Nephron (organoid): Measurements from ENCODE around the gene SESN1.
"Not testable (repeated sequence)": the region's sequence is repeated elsewhere in the genome, so short reads cannot be mapped to it uniquely, and the experiment has no call there.

Experiments used
- H3K27ac Mint-ChIP-seq, 3 experiments: 2 replicates each; pipeline ENCODE4 v1.8.0; 2020; ENCODE audit warnings: mixed read lengths in 3 of 3, mild to moderate bottlenecking in 2 of 3, moderate library complexity in 1 of 3
- H3K27me3 Mint-ChIP-seq: 2 replicates; pipeline ENCODE4 v1.8.0; 2021; ENCODE audit warnings: low read depth, mild to moderate bottlenecking, moderate library complexity, mixed read lengths
- H3K36me3 Mint-ChIP-seq: 2 replicates; pipeline ENCODE4 v1.8.0; 2020; ENCODE audit warnings: low read depth, mixed read lengths
- H3K4me1 Mint-ChIP-seq: 2 replicates; pipeline ENCODE4 v1.8.0; 2020; ENCODE audit warnings: mixed read lengths
- H3K4me3 Mint-ChIP-seq, 3 experiments: 2 replicates each; pipeline ENCODE4 v1.8.0; 2020; ENCODE audit warnings: mild to moderate bottlenecking in 3 of 3, mixed read lengths in 3 of 3, moderate library complexity in 2 of 3
- H3K9me3 Mint-ChIP-seq: 2 replicates; pipeline ENCODE4 v1.8.0; 2020; ENCODE audit warnings: mixed read lengths
- CTCF ChIP-seq, 3 experiments: fragments of 200-600 bp; sonication (generic); IDR thresholded peaks; one replicate each; pipeline ENCODE4 v1.5.0; 2021; ENCODE audit warnings: antibody characterized with exemption in 3 of 3; ENCODE audit not compliant: unreplicated experiment in 3 of 3

SESN1 gene

GRCh38 chr6:109125504-109125903 is 30.9 kb upstream of the SESN1 start:
- TF ChIP-seq CTCF (IDR thresholded peaks at IDR 0.05; ENCODE audit: unreplicated experiment in 3 of 3): no peak
- Mint-ChIP-seq H3K9me3 (no peaks in the 10 kb centered on the region), H3K36me3 (peaks cover 9% of the 10 kb centered on the region), H3K4me3 (no peak overlapping the region), H3K27ac (no peak overlapping the region), H3K4me1 (peaks cover 18% of the 10 kb centered on the region), H3K27me3 (no peaks in the 10 kb centered on the region)

- H3K4me1 Mint-ChIP-seq: peaks cover 30% of the 10 kb centered on the region
- TF ChIP-seq CTCF (IDR thresholded peaks at IDR 0.05; ENCODE audit: unreplicated experiment in 3 of 3): no peak
- no peak overlapping the region for H3K27ac Mint-ChIP-seq
- H3K27me3 Mint-ChIP-seq: no peaks in the 10 kb centered on the region
- no peaks in the 10 kb centered on the region for H3K9me3 Mint-ChIP-seq
- H3K36me3 Mint-ChIP-seq: peaks cover 4% of the 10 kb centered on the region
- H3K4me3 Mint-ChIP-seq: no peak overlapping the region
Measured at GRCh38 chr6:109124219-109124618, 29.6 kb upstream of the SESN1 start.

- no peak for TF ChIP-seq CTCF (IDR thresholded peaks at IDR 0.05; ENCODE audit: unreplicated experiment in 3 of 3)
- no peaks in the 10 kb centered on the region for H3K27me3 Mint-ChIP-seq
- no peaks in the 10 kb centered on the region for H3K36me3 Mint-ChIP-seq
- no peak overlapping the region for H3K4me3 Mint-ChIP-seq
- peaks cover 51% of the 10 kb centered on the region for H3K4me1 Mint-ChIP-seq
- peak overlapping the region; percentile 73 to 90 (median 77) for H3K27ac Mint-ChIP-seq
- no peaks in the 10 kb centered on the region for H3K9me3 Mint-ChIP-seq
Measured at GRCh38 chr6:109121411-109121810, 26.8 kb upstream of the SESN1 start.

- H3K27ac Mint-ChIP-seq: peak overlapping the region; percentile 32 to 90 (median 59)
- H3K4me3 Mint-ChIP-seq: no peak overlapping the region
- no peaks in the 10 kb centered on the region for H3K27me3 Mint-ChIP-seq
- peaks cover 51% of the 10 kb centered on the region for H3K4me1 Mint-ChIP-seq
- H3K36me3 Mint-ChIP-seq: no peaks in the 10 kb centered on the region
- H3K9me3 Mint-ChIP-seq: no peaks in the 10 kb centered on the region
- TF ChIP-seq CTCF (IDR thresholded peaks at IDR 0.05; ENCODE audit: unreplicated experiment in 3 of 3): no peak
Measured at GRCh38 chr6:109118871-109119354, 24.3 kb upstream of the SESN1 start.

DNA sequence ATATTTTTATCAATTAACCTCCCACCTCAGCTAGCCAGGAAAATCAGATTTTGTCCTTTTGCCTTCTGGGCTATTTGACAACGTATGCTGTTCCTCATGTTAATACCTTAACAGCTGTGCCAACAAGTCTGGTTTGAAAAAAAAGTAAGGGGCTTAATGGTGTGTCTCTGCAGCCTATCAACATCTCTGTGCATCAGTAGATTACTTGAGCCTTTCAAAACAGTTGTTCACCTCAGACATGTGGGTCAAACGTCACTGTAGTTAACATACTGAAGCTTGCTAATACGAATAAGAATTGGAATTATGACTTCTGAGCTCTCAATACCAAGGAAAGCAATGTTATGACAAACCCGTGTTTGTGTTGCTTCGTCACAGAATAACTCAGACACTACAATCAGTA is 23.7 kb upstream of the SESN1 start:
- H3K36me3 Mint-ChIP-seq: no peaks in the 10 kb centered on the region
- peak overlapping the region; percentile 32 to 90 (median 59) for H3K27ac Mint-ChIP-seq
- no peaks in the 10 kb centered on the region for H3K9me3 Mint-ChIP-seq
- peaks cover 51% of the 10 kb centered on the region for H3K4me1 Mint-ChIP-seq
- no peak overlapping the region for H3K4me3 Mint-ChIP-seq
- no peak for TF ChIP-seq CTCF (IDR thresholded peaks at IDR 0.05; ENCODE audit: unreplicated experiment in 3 of 3)
- H3K27me3 Mint-ChIP-seq: no peaks in the 10 kb centered on the region

GRCh38 chr6:109117346-109118035 is 22.8 kb upstream of the SESN1 start:
- no peaks in the 10 kb centered on the region for H3K27me3 Mint-ChIP-seq
- TF ChIP-seq CTCF (IDR thresholded peaks at IDR 0.05; ENCODE audit: unreplicated experiment in 3 of 3): no peak
- H3K9me3 Mint-ChIP-seq: peaks cover under 1% of the 10 kb centered on the region
- peaks cover under 1% of the 10 kb centered on the region for H3K36me3 Mint-ChIP-seq
- H3K27ac Mint-ChIP-seq: peak overlapping the region; percentile 61 to 90 (median 62)
- peaks cover 51% of the 10 kb centered on the region for H3K4me1 Mint-ChIP-seq
- no peak overlapping the region for H3K4me3 Mint-ChIP-seq

DNA sequence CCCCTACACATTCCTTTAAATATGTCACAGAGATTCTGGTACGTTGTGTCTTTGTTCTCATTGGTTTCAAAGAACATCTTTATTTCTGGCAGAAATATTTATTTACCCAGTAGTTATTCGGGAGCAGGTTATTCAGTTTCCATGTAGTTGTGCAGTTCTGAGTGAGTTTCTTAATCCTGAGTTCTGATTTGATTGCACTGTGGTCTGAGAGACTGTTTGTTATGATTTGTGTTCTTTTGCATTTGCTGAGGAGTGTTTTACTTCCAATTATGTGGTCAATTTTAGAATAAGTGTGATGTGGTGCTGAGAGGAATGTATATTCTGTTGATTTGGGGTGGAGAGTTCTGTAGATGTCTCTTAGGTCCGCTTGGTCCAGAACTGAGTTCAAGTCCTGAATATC is 18.0 kb upstream of the SESN1 start:
- Mint-ChIP-seq H3K9me3 (peaks cover 22% of the 10 kb centered on the region), H3K36me3 (peaks cover 26% of the 10 kb centered on the region)
- not testable (repeated sequence) for H3K27ac Mint-ChIP-seq, H3K4me3 Mint-ChIP-seq, H3K4me1 Mint-ChIP-seq, H3K27me3 Mint-ChIP-seq

DNA sequence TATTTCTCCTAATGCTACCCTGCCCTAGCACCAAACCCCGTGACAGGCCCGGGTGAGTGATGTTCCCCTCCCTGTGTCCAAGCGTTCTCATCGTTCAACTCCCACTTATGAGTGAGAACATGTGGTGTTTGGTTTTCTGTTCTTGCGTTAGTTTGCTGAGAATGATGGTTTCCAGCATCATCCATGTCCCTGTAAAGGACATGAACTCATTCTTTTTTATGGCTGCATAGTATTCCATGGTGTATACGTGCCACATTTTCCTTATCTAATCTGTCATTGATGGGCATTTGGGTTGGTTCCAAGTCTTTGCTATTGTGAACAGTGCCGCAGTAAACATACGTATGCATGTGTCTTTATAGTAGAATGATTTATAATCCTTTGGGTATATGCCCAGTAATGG is 15.0 kb upstream of the SESN1 start:
- not testable (repeated sequence) for H3K4me1 Mint-ChIP-seq, H3K4me3 Mint-ChIP-seq, H3K27ac Mint-ChIP-seq, H3K27me3 Mint-ChIP-seq
- Mint-ChIP-seq H3K9me3 (peaks cover 22% of the 10 kb centered on the region), H3K36me3 (peaks cover 34% of the 10 kb centered on the region)
